HepG2 (cell line): ENCODE measurements around the gene DRAP1. TPM values are rescaled to one million over a fixed set of nuclear protein-coding genes. Genes with fewer than 3 reads are reported as not detected.

Experiments used
- CCDC6 ChIP-seq: sonication (generic); formaldehyde crosslinking; IDR thresholded peaks from 2 replicates; pipeline ENCODE4 v1.8.1; 2022; ENCODE audit warnings: mild to moderate bottlenecking, missing genetic modification reagents, moderate library complexity
- EEA1 ChIP-seq: sonication (generic); formaldehyde crosslinking; IDR thresholded peaks from 2 replicates; pipeline ENCODE4 v1.5.1; 2020; ENCODE audit warnings: mild to moderate bottlenecking, missing genetic modification reagents, borderline replicate concordance
- GTF2F1 ChIP-seq: fragments of 150-350 bp; IDR thresholded peaks from 2 replicates; pipeline ENCODE4 v1.6.1; 2014; ENCODE audit warnings: low read length
- MAZ ChIP-seq, 2 experiments: sonication (generic) in 1 of 2; formaldehyde crosslinking in 1 of 2; IDR thresholded peaks; 2 replicates each; pipeline versions ENCODE4 v1.5.0 to v1.6.1; 2012 to 2020; ENCODE audit warnings: low read depth in 2 of 2, mild to moderate bottlenecking in 2 of 2, borderline replicate concordance in 1 of 2, improper control_type of control experiment in 1 of 2, low read length in 1 of 2, missing genetic modification reagents in 1 of 2, moderate library complexity in 1 of 2
- NR2F2 ChIP-seq: IDR thresholded peaks from 2 replicates; pipeline ENCODE4 v1.6.1; 2012; ENCODE audit warnings: low read depth, inconsistent platforms, borderline replicate concordance
- SETDB1 ChIP-seq: sonication (generic); formaldehyde crosslinking; IDR thresholded peaks from 2 replicates; pipeline ENCODE4 v1.5.1; 2020; ENCODE audit warnings: missing genetic modification reagents, mild to moderate bottlenecking, borderline replicate concordance
- SOX6 ChIP-seq, 2 experiments: fragments of 450-650 bp in 1 of 2; sonication (generic) in 1 of 2; formaldehyde crosslinking in 1 of 2; IDR thresholded peaks; 2 replicates each; pipeline versions ENCODE4 v1.4.0 to v1.6.1; 2017 to 2020; ENCODE audit warnings: antibody characterized with exemption in 1 of 2, mild to moderate bottlenecking in 1 of 2, missing genetic modification reagents in 1 of 2
- TP53 ChIP-seq: sonication (generic); formaldehyde crosslinking; conservative IDR thresholded peaks from 2 replicates; pipeline ENCODE4 v1.4.0; 2020; ENCODE audit warnings: missing genetic modification reagents
- ZBTB42 ChIP-seq: sonication (generic); formaldehyde crosslinking; IDR thresholded peaks from 2 replicates; pipeline ENCODE4 v1.5.0; 2020; ENCODE audit warnings: mild to moderate bottlenecking, missing genetic modification reagents
- ZFP36 ChIP-seq: fragments of 150-350 bp; IDR thresholded peaks from 2 replicates; pipeline ENCODE4 v1.6.1; 2018; ENCODE audit warnings: borderline replicate concordance, low read length, low read depth; ENCODE audit not compliant: partially characterized antibody
- ZFP82 ChIP-seq: sonication (generic); formaldehyde crosslinking; IDR thresholded peaks from 2 replicates; pipeline ENCODE4 v1.5.1; 2020; ENCODE audit warnings: mild to moderate bottlenecking, missing genetic modification reagents, borderline replicate concordance
- ZNF256 ChIP-seq: sonication (generic); formaldehyde crosslinking; conservative IDR thresholded peaks from 2 replicates; pipeline ENCODE4 v1.4.0; 2020; ENCODE audit warnings: missing genetic modification reagents
- ZNF333 ChIP-seq: sonication (generic); formaldehyde crosslinking; IDR thresholded peaks from 2 replicates; pipeline ENCODE4 v1.4.0; 2020; ENCODE audit warnings: mild to moderate bottlenecking, missing genetic modification reagents, borderline replicate concordance
- ZNF713 ChIP-seq: sonication (generic); formaldehyde crosslinking; IDR thresholded peaks from 2 replicates; pipeline ENCODE4 v1.4.0; 2020; ENCODE audit warnings: mild to moderate bottlenecking, missing genetic modification reagents
- polyA plus RNA-seq, 8 experiments: library from polyadenylated mRNA; depleted of rRNA in 3 of 8; stranded (reverse) in 7 of 8; unstranded in 1 of 8; fragments of >200 nt; fragmentation: Illumina TruSeq in 4 of 8; extraction: Trizol in 4 of 8; gene quantifications; 2 replicates each; pipeline versions ENCODE4 v1.2.1 to v1.2.3, GENCODE V29; 2011 to 2016; ENCODE audit warnings: low read depth in 4 of 8, missing spikeins in 1 of 8, mixed read lengths in 1 of 8; ENCODE audit not compliant: insufficient read depth in 1 of 8
- total RNA-seq, 5 experiments: library from RNA; depleted of rRNA; stranded (reverse); fragments of >200 nt; fragmentation: Illumina TruSeq; extraction: Trizol; gene quantifications; 2 replicates each; pipeline ENCODE4 v1.2.3, GENCODE V29; 2016; ENCODE audit warnings: low read depth in 1 of 5
- TF ChIP-seq, protein P1 (sequence below): sonication (generic); formaldehyde crosslinking; IDR thresholded peaks from 2 replicates; pipeline ENCODE4 v1.4.0; 2020; ENCODE audit warnings: missing genetic modification reagents
- TF ChIP-seq, protein P2 (sequence below): sonication (generic); formaldehyde crosslinking; IDR thresholded peaks from 2 replicates; pipeline ENCODE4 v1.4.0; 2020; ENCODE audit warnings: mild to moderate bottlenecking, missing genetic modification reagents
- TF ChIP-seq, protein P3 (sequence below): IDR thresholded peaks from 2 replicates; pipeline ENCODE4 v1.6.1; 2016; ENCODE audit warnings: missing biosample characterization, missing genetic modification reagents, low read depth
- TF ChIP-seq, protein P4 (sequence below): sonication (generic); formaldehyde crosslinking; IDR thresholded peaks from 2 replicates; pipeline ENCODE4 v1.4.0; 2020; ENCODE audit warnings: missing genetic modification reagents
- TF ChIP-seq, protein P5 (sequence below): sonication (generic); formaldehyde crosslinking; IDR thresholded peaks from 2 replicates; pipeline ENCODE4 v1.5.0; 2020; ENCODE audit warnings: missing genetic modification reagents
- TF ChIP-seq, protein P6 (sequence below): sonication (generic); formaldehyde crosslinking; IDR thresholded peaks from 2 replicates; pipeline ENCODE4 v1.4.0; 2020; ENCODE audit warnings: missing genetic modification reagents, borderline replicate concordance

The DRAP1 gene
- total and polyA plus RNA-seq, 2 of the 13 experiments (the other 11 are each of a cell fraction or from before 2014, with no cell fraction given) = 46.8 to 52.3 TPM

DNA sequence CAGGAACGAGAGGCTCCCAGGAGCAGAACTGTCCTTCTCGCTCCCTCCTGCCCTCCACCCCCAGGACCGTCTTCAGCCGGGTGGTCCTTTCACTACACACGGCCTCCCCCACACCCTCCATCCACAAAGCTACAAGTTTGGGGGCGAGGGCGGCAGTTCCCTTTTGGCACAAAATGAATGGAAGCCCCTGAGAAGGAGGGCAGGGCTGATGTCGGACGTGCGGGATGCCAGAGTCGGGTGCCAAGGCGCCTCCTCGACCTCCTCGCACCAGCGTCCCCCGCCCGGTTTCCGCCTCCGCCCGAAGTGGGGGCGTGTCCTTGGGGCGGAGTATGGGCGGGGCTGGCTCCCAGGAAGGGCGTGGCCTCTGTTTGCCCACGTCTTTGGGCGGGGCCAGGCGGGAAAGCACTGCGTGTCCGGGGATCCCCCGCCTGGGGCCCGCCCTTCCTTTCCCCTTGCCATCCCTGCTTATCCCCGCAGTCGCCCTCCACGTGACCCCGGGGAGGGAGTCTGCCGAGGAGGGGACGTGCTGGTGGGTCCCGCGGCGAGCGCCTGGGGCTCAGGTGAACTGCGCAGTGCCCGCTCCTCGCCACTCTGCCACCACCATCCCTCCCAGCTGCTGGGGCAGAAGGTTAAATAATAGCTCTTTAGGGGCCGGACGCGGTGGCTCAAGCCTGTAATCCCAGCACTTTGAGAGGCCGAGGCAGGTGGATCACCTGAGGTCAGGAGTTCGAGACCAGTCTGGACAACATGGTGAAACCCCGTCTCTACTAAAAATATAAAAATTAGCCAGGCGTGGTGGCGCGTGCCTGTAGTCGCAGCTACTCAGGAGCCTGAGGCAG lies 45.7 kb upstream of the DRAP1 start (continued):
- TF ChIP-seq GTF2F1 = no peak
- TF ChIP-seq CCDC6 (CRISPR knock-in tag) = no peak
- no peak for TF ChIP-seq TP53
- TF ChIP-seq ZNF713 (CRISPR knock-in tag) = no peak
- no peak for TF ChIP-seq ZBTB42
- TF ChIP-seq, protein P1, sequence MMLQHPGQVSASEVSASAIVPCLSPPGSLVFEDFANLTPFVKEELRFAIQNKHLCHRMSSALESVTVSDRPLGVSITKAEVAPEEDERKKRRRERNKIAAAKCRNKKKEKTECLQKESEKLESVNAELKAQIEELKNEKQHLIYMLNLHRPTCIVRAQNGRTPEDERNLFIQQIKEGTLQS = no peak
- no peak for TF ChIP-seq ZFP36
- no peak for TF ChIP-seq SOX6 (IDR thresholded peaks at IDR 0.05)
- TF ChIP-seq SOX6 (CRISPR knock-in tag; IDR thresholded peaks at IDR 0.05) = peak; percentile 77
- TF ChIP-seq, protein P2, sequence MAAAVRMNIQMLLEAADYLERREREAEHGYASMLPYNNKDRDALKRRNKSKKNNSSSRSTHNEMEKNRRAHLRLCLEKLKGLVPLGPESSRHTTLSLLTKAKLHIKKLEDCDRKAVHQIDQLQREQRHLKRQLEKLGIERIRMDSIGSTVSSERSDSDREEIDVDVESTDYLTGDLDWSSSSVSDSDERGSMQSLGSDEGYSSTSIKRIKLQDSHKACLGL (CRISPR knock-in tag) = no peak
- TF ChIP-seq, protein P3, sequence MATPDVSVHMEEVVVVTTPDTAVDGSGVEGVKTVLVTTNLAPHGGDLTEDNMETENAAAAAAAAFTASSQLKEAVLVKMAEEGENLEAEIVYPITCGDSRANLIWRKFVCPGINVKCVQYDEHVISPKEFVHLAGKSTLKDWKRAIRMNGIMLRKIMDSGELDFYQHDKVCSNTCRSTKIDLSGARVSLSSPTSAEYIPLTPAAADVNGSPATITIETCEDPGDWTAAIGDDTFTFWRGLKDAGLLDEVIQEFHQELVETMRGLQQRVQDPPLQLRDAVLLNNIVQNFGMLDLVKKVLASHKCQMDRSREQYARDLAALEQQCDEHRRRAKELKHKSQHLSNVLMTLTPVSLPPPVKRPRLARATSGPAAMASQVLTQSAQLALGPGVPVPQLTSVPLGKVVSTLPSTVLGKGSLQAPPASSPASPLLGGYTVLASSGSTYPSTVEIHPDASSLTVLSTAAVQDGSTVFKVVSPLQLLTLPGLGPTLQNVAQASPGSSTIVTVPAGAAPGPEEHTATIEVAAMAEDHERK = no peak
- no peak for TF ChIP-seq ZNF256 (CRISPR knock-in tag)
- TF ChIP-seq SETDB1 (CRISPR knock-in tag) = no peak
- TF ChIP-seq, protein P4, sequence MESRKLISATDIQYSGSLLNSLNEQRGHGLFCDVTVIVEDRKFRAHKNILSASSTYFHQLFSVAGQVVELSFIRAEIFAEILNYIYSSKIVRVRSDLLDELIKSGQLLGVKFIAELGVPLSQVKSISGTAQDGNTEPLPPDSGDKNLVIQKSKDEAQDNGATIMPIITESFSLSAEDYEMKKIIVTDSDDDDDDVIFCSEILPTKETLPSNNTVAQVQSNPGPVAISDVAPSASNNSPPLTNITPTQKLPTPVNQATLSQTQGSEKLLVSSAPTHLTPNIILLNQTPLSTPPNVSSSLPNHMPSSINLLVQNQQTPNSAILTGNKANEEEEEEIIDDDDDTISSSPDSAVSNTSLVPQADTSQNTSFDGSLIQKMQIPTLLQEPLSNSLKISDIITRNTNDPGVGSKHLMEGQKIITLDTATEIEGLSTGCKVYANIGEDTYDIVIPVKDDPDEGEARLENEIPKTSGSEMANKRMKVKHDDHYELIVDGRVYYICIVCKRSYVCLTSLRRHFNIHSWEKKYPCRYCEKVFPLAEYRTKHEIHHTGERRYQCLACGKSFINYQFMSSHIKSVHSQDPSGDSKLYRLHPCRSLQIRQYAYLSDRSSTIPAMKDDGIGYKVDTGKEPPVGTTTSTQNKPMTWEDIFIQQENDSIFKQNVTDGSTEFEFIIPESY (CRISPR knock-in tag) = no peak
- no peak for TF ChIP-seq ZFP82 (CRISPR knock-in tag)
- peak; percentile 67; the same call in 1 of the 2 replicates for TF ChIP-seq EEA1 (CRISPR knock-in tag)
- TF ChIP-seq ZNF333 = no peak
- no peak for TF ChIP-seq NR2F2
- peak; percentile 93 for TF ChIP-seq MAZ (IDR thresholded peaks at IDR 0.05; ENCODE audit: borderline replicate concordance, low read depth, low read length)
- TF ChIP-seq MAZ (CRISPR knock-in tag; IDR thresholded peaks at IDR 0.05; ENCODE audit: low read depth) = peak; percentile 77
- TF ChIP-seq, protein P5, sequence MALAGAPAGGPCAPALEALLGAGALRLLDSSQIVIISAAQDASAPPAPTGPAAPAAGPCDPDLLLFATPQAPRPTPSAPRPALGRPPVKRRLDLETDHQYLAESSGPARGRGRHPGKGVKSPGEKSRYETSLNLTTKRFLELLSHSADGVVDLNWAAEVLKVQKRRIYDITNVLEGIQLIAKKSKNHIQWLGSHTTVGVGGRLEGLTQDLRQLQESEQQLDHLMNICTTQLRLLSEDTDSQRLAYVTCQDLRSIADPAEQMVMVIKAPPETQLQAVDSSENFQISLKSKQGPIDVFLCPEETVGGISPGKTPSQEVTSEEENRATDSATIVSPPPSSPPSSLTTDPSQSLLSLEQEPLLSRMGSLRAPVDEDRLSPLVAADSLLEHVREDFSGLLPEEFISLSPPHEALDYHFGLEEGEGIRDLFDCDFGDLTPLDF (CRISPR knock-in tag) = 0 out of 2 replicates have a peak, but pooled peaks have one; percentile 51
- TF ChIP-seq, protein P6, sequence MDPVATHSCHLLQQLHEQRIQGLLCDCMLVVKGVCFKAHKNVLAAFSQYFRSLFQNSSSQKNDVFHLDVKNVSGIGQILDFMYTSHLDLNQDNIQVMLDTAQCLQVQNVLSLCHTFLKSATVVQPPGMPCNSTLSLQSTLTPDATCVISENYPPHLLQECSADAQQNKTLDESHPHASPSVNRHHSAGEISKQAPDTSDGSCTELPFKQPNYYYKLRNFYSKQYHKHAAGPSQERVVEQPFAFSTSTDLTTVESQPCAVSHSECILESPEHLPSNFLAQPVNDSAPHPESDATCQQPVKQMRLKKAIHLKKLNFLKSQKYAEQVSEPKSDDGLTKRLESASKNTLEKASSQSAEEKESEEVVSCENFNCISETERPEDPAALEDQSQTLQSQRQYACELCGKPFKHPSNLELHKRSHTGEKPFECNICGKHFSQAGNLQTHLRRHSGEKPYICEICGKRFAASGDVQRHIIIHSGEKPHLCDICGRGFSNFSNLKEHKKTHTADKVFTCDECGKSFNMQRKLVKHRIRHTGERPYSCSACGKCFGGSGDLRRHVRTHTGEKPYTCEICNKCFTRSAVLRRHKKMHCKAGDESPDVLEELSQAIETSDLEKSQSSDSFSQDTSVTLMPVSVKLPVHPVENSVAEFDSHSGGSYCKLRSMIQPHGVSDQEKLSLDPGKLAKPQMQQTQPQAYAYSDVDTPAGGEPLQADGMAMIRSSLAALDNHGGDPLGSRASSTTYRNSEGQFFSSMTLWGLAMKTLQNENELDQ (CRISPR knock-in tag) = no peak
